HepG2 (cell line): ENCODE results near the gene CCDC73. TPM values are rescaled to one million over a fixed set of nuclear protein-coding genes. Genes with fewer than 3 reads are reported as not detected.

Experiments used
- BCL6 ChIP-seq: IDR thresholded peaks from 2 replicates; pipeline ENCODE4 v1.6.1; 2016; ENCODE audit warnings: missing genetic modification reagents, missing compliant biosample characterization
- FOXA3 ChIP-seq: IDR thresholded peaks from 2 replicates; pipeline ENCODE4 v1.6.1; 2016; ENCODE audit warnings: missing genetic modification reagents, missing compliant biosample characterization
- HDAC2 ChIP-seq: sonication (generic); formaldehyde crosslinking; IDR thresholded peaks from 2 replicates; pipeline ENCODE4 v1.4.0; 2020; ENCODE audit warnings: missing genetic modification reagents
- HNF4A ChIP-seq: sonication (generic); formaldehyde crosslinking; IDR thresholded peaks from 2 replicates; pipeline ENCODE4 v1.4.0; 2020; ENCODE audit warnings: missing genetic modification reagents
- ISL2 ChIP-seq: sonication (generic); formaldehyde crosslinking; IDR thresholded peaks from 2 replicates; pipeline ENCODE4 v1.5.0; 2020; ENCODE audit warnings: missing genetic modification reagents
- KDM3A ChIP-seq: IDR thresholded peaks from 2 replicates; pipeline ENCODE4 v1.6.1; 2018; ENCODE audit warnings: low read depth, missing compliant biosample characterization
- LBX2 ChIP-seq: sonication (generic); formaldehyde crosslinking; IDR thresholded peaks from 2 replicates; pipeline ENCODE4 v1.5.0; 2020; ENCODE audit warnings: missing genetic modification reagents, mild to moderate bottlenecking, borderline replicate concordance
- MAFK ChIP-seq, 2 experiments: IDR thresholded peaks in 1 of 2; conservative IDR thresholded peaks in 1 of 2; 2 replicates each; pipeline ENCODE4 v1.6.1; 2011; ENCODE audit warnings: improper control_type of control experiment in 2 of 2, low read length in 2 of 2
- MBD4 ChIP-seq: IDR thresholded peaks from 2 replicates; pipeline ENCODE4 v1.6.1; 2012; ENCODE audit warnings: low read length, inconsistent platforms, borderline replicate concordance
- NCOA1 ChIP-seq: sonication (generic); formaldehyde crosslinking; IDR thresholded peaks from 2 replicates; pipeline ENCODE4 v1.9.0; 2021; ENCODE audit warnings: missing genetic modification reagents
- NCOA2 ChIP-seq: sonication (generic); formaldehyde crosslinking; IDR thresholded peaks from 2 replicates; pipeline ENCODE4 v1.8.0; 2022; ENCODE audit warnings: inconsistent platforms
- NONO ChIP-seq, 2 experiments: fragments of 450-650 bp in 1 of 2; sonication (generic) in 1 of 2; formaldehyde crosslinking in 1 of 2; IDR thresholded peaks in 1 of 2; conservative IDR thresholded peaks in 1 of 2; 2 replicates each; pipeline versions ENCODE4 v1.6.1 to v1.8.0; 2017 to 2022; ENCODE audit warnings: mild to moderate bottlenecking in 1 of 2, missing genetic modification reagents in 1 of 2, moderate library complexity in 1 of 2
- RXRA ChIP-seq: sonication (generic); formaldehyde crosslinking; IDR thresholded peaks from 2 replicates; pipeline ENCODE4 v1.5.1; 2020; ENCODE audit warnings: missing genetic modification reagents
- SMAD1 ChIP-seq: sonication (generic); formaldehyde crosslinking; IDR thresholded peaks from 2 replicates; pipeline ENCODE4 v1.4.0; 2020; ENCODE audit warnings: missing genetic modification reagents, low read depth, mild to moderate bottlenecking, borderline replicate concordance
- SNAI1 ChIP-seq: sonication (generic); formaldehyde crosslinking; IDR thresholded peaks from 2 replicates; pipeline ENCODE4 v1.5.0; 2020; ENCODE audit warnings: mild to moderate bottlenecking, missing genetic modification reagents, borderline replicate concordance
- YEATS4 ChIP-seq: sonication (generic); formaldehyde crosslinking; IDR thresholded peaks from 2 replicates; pipeline ENCODE4 v1.4.0; 2020; ENCODE audit warnings: missing genetic modification reagents, borderline replicate concordance
- ZBTB20 ChIP-seq: sonication (generic); formaldehyde crosslinking; IDR thresholded peaks from 2 replicates; pipeline ENCODE4 v1.8.1; 2023; ENCODE audit warnings: missing genetic modification reagents, low read depth, mild to moderate bottlenecking, borderline replicate concordance
- ZBTB3 ChIP-seq: sonication (generic); formaldehyde crosslinking; IDR thresholded peaks from 2 replicates; pipeline ENCODE4 v1.4.0; 2020; ENCODE audit warnings: low read depth, mild to moderate bottlenecking, moderate library complexity, missing genetic modification reagents, borderline replicate concordance
- ZNF616 ChIP-seq: sonication (generic); formaldehyde crosslinking; IDR thresholded peaks from 2 replicates; pipeline ENCODE4 v1.5.0; 2020; ENCODE audit warnings: low read depth, mild to moderate bottlenecking, missing genetic modification reagents
- ZSCAN25 ChIP-seq: sonication (generic); formaldehyde crosslinking; IDR thresholded peaks from 2 replicates; pipeline ENCODE4 v1.8.0; 2022; ENCODE audit warnings: mild to moderate bottlenecking, missing genetic modification reagents
- polyA plus RNA-seq, 8 experiments: library from polyadenylated mRNA; depleted of rRNA in 3 of 8; stranded (reverse) in 7 of 8; unstranded in 1 of 8; fragments of >200 nt; fragmentation: Illumina TruSeq in 4 of 8; extraction: Trizol in 4 of 8; gene quantifications; 2 replicates each; pipeline versions ENCODE4 v1.2.1 to v1.2.3, GENCODE V29; 2011 to 2016; ENCODE audit warnings: low read depth in 4 of 8, missing spikeins in 1 of 8, mixed read lengths in 1 of 8; ENCODE audit not compliant: insufficient read depth in 1 of 8
- total RNA-seq, 5 experiments: library from RNA; depleted of rRNA; stranded (reverse); fragments of >200 nt; fragmentation: Illumina TruSeq; extraction: Trizol; gene quantifications; 2 replicates each; pipeline ENCODE4 v1.2.3, GENCODE V29; 2016; ENCODE audit warnings: low read depth in 1 of 5
- TF ChIP-seq, protein P1 (sequence below): sonication (generic); formaldehyde crosslinking; IDR thresholded peaks from 2 replicates; pipeline ENCODE4 v1.5.0; 2020; ENCODE audit warnings: missing genetic modification reagents, mild to moderate bottlenecking, borderline replicate concordance
- TF ChIP-seq, protein P2 (sequence below), 2 experiments: fragments of 450-650 bp in 1 of 2; sonication (generic) in 1 of 2; formaldehyde crosslinking; IDR thresholded peaks; 2 replicates each; pipeline versions ENCODE4 v1.5.0 to v1.8.0; 2020 to 2022; ENCODE audit warnings: mild to moderate bottlenecking in 1 of 2, missing genetic modification reagents in 1 of 2
- TF ChIP-seq, protein P3 (sequence below): sonication (generic); formaldehyde crosslinking; IDR thresholded peaks from 2 replicates; pipeline ENCODE4 v1.4.0; 2020; ENCODE audit warnings: low read depth, mild to moderate bottlenecking, missing genetic modification reagents

The CCDC73 gene
- total and polyA plus RNA-seq, 2 of the 13 experiments (the other 11 are each of a cell fraction or from before 2014, with no cell fraction given): 0.01 to 0.11 TPM

DNA sequence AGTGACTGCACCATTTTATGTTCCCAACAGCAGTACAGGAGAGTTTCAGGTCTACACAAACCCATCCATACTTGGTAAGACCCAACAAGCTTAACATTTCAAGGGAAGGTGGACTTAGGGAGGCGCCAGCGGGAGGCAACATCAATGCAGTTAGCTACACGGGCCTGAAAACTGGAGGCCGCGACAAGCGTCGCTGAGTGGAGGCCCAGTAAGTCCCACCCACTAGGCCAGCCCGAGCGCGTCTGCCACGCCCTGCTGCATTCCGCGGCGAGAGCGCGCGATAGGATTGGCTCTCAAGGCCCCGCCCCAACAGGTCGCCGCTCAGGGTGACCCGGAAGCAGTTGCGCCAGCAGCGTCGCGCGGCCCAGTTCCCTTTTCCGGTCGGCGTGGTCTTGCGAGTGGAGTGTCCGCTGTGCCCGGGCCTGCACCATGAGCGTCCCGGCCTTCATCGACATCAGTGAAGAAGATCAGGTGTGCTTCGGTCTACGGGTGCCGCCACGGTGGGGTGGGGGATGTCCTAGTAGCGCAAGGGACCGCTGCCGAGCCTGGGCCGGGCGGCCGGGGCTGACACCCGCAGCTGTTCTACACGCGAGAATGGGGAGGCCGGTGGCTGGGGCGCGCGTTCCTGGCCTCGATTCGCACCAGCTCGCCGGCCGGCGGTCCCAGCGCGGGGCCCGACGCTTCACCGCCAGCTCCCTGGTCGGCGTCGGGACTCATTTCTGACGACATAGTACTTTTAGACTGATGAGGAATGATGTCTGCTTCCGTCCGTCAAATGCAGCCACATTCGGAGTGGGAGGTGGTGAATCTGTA is 210.8 kb downstream of the CCDC73 start, which contains the start of gene EIF3M (continued):
- TF ChIP-seq, protein P1, sequence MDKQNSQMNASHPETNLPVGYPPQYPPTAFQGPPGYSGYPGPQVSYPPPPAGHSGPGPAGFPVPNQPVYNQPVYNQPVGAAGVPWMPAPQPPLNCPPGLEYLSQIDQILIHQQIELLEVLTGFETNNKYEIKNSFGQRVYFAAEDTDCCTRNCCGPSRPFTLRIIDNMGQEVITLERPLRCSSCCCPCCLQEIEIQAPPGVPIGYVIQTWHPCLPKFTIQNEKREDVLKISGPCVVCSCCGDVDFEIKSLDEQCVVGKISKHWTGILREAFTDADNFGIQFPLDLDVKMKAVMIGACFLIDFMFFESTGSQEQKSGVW: 0 out of 2 replicates have a peak, but pooled peaks have one; percentile 76
- TF ChIP-seq KDM3A (CRISPR knock-in tag) (peak; percentile 37; the same call in 1 of the 2 replicates), FOXA3 (CRISPR knock-in tag) (0 out of 2 replicates have a peak, but pooled peaks have one; percentile 5), HNF4A (no peak; the same call in 1 of the 2 replicates), ZNF616 (CRISPR knock-in tag) (peak; percentile 79; the same call in 1 of the 2 replicates), NCOA1 (CRISPR knock-in tag) (0 out of 2 replicates have a peak, but pooled peaks have one; percentile 48), MBD4 (no peak), SNAI1 (no peak), ZBTB20 (peak; percentile 71; the same call in 1 of the 2 replicates), ZSCAN25 (CRISPR knock-in tag) (peak; percentile 43; the same call in 1 of the 2 replicates), NCOA2 (CRISPR knock-in tag) (no peak), NONO (IDR thresholded peaks at IDR 0.05) (no peak), NONO (CRISPR knock-in tag; conservative IDR thresholded peaks at IDR 0.05) (peak; percentile 78; the same call in 1 of the 2 replicates), YEATS4 (CRISPR knock-in tag) (peak; percentile 98), ISL2 (CRISPR knock-in tag) (peak; percentile 75; the same call in 1 of the 2 replicates), LBX2 (CRISPR knock-in tag) (peak; percentile 81; the same call in 1 of the 2 replicates), ZBTB3 (CRISPR knock-in tag) (no peak), BCL6 (CRISPR knock-in tag) (no peak), RXRA (CRISPR knock-in tag) (peak; percentile 71; the same call in 1 of the 2 replicates), HDAC2 (CRISPR knock-in tag) (peak; percentile 90), SMAD1 (CRISPR knock-in tag) (peak; percentile 48; the same call in 1 of the 2 replicates), MAFK (conservative IDR thresholded peaks at IDR 0.05 in 1 of 2, IDR thresholded peaks at IDR 0.05 in 1 of 2; ENCODE audit: low read length in 2 of 2) (no peak)
- TF ChIP-seq, protein P2, sequence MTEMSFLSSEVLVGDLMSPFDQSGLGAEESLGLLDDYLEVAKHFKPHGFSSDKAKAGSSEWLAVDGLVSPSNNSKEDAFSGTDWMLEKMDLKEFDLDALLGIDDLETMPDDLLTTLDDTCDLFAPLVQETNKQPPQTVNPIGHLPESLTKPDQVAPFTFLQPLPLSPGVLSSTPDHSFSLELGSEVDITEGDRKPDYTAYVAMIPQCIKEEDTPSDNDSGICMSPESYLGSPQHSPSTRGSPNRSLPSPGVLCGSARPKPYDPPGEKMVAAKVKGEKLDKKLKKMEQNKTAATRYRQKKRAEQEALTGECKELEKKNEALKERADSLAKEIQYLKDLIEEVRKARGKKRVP (CRISPR knock-in tag; IDR thresholded peaks at IDR 0.05): peak in 1 of 2 experiments; percentile 20; a peak in 1 of 4 replicates
- TF ChIP-seq, protein P3, sequence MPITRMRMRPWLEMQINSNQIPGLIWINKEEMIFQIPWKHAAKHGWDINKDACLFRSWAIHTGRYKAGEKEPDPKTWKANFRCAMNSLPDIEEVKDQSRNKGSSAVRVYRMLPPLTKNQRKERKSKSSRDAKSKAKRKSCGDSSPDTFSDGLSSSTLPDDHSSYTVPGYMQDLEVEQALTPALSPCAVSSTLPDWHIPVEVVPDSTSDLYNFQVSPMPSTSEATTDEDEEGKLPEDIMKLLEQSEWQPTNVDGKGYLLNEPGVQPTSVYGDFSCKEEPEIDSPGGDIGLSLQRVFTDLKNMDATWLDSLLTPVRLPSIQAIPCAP (CRISPR knock-in tag): no peak
